ENCODE measurements around the gene EPHA5. TPM values are rescaled to one million over a fixed set of nuclear protein-coding genes. Genes with fewer than 3 reads are reported as not detected.

The EPHA5 gene
- total RNA-seq, 1 experiment from 2014 or later, result not detected

DNA sequence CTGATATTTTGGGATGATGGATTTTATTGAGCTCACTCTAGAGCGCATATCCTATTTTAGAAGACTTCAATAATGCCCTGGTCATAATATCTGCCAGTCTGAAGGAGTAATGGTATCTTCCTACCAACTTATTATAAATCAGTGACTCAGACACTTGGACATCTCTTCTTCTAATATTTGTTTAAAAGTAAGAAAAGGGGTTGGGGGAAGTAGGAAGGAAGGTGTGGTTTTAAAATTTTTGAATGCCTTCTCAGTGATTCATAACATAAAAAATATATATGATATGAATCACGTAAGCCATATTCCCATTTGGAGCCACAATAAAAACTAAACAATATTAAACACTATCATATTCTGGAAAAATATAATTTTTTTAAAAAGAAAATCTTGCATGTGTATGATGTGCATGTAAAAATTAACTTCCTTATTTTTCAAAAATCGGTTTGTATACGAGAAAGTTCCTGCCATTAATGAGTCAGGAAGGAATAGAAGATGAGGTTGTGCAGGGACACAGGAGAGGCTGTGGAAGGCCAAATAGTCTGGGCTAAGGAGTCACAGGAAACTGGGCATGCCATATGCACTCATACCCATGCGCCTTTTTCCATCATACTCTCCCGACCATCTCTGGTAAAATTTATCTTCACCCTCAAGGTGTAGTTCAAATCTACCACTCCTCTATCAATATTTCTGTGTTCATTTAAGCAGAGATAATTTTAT is 286.5 kb downstream of the EPHA5 start:
- Histone ChIP-seq H3K4me1 (ENCODE audit: control insufficient read depth in 1 of 2, insufficient read depth in 2 of 2, low read length in 2 of 2) (no peaks in the 10 kb centered on the region), H3K9me3 (ENCODE audit: control insufficient read depth in 1 of 2, insufficient read depth in 1 of 2, low read depth in 1 of 2, low read length in 2 of 2) (peaks cover 4 to 5% of the 10 kb centered on the region in 2 experiments; a peak in 3 of 4 replicates), H3K4me2 (ENCODE audit: low read length) (no peak overlapping the region), H3K36me3 (ENCODE audit: control insufficient read depth in 1 of 2, insufficient read depth in 2 of 2, low read length in 2 of 2) (no peaks in the 10 kb centered on the region), H3K27me3 (ENCODE audit: insufficient read depth, low read length) (no peaks in the 10 kb centered on the region), H3K79me2 (ENCODE audit: insufficient read depth, low read length) (no peaks in the 10 kb centered on the region), H4K20me1 (ENCODE audit: insufficient read depth) (no peaks in the 10 kb centered on the region), H3K9me2 (ENCODE audit: insufficient read depth) (no peaks in the 10 kb centered on the region), H2AFZ (ENCODE audit: low read depth, low read length, poor library complexity, severe bottlenecking) (no peak overlapping the region), H3K9ac (ENCODE audit: low read length) (no peak overlapping the region), H3K4me3 (replicated peaks in 1 of 2; ENCODE audit: low read depth in 1 of 2, low read length in 2 of 2) (no peak overlapping the region), H3K27ac (ENCODE audit: low read depth, low read length) (no peak overlapping the region)
- RAD21 ChIA-PET (ENCODE audit: low non-redundant PET in 1 of 2, low total read pairs in 2 of 2, uncharacterized antibody in 2 of 2, unreplicated experiment in 2 of 2), result no interaction called here
- BruUV-seq (replicated peaks), result no TSS peak
- intact Hi-C loops (cut with micrococcal nuclease), result no loop called here
- DNase-seq (ENCODE audit: low read depth, low spot score) (no peak), ATAC-seq (no peak)
- TF ChIP-seq, protein P1, sequence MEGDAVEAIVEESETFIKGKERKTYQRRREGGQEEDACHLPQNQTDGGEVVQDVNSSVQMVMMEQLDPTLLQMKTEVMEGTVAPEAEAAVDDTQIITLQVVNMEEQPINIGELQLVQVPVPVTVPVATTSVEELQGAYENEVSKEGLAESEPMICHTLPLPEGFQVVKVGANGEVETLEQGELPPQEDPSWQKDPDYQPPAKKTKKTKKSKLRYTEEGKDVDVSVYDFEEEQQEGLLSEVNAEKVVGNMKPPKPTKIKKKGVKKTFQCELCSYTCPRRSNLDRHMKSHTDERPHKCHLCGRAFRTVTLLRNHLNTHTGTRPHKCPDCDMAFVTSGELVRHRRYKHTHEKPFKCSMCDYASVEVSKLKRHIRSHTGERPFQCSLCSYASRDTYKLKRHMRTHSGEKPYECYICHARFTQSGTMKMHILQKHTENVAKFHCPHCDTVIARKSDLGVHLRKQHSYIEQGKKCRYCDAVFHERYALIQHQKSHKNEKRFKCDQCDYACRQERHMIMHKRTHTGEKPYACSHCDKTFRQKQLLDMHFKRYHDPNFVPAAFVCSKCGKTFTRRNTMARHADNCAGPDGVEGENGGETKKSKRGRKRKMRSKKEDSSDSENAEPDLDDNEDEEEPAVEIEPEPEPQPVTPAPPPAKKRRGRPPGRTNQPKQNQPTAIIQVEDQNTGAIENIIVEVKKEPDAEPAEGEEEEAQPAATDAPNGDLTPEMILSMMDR (IDR thresholded peaks at IDR 0.05 in 2 of 3, conservative IDR thresholded peaks at IDR 0.05 in 1 of 3; ENCODE audit: borderline replicate concordance in 1 of 3, insufficient read depth in 1 of 3, low read depth in 2 of 3, low read length in 2 of 3), result no peak
- TF ChIP-seq SP1 (IDR thresholded peaks at IDR 0.05; ENCODE audit: low read depth) (no peak), EZH2 (IDR thresholded peaks at IDR 0.05) (no peak), RAD21 (IDR thresholded peaks at IDR 0.05; ENCODE audit: low read depth) (no peak)
- CTCF ChIA-PET, result no interaction called here
- POLR2A ChIA-PET, result no interaction called here

DNA sequence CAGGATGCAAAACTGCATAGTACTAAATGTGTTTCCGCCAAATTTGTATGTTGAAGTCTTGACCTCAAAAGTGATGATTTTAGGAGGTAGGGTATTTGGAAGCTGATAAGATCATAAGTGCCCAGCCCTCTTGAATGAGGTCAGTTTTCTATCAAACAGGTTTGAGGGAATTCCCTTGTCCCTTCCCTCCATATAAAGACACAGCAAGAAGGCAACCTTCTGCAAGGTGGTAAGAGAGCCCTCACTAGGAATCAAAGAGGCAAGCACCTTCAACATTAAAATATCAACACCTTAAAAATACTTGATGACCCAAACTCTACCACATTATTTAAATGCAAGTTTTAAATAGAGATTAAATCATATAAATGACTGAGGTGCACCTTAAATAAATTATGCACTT is 288.6 kb downstream of the EPHA5 start:
- Histone ChIP-seq H4K20me1 (ENCODE audit: insufficient read depth) (no peaks in the 10 kb centered on the region), H3K36me3 (ENCODE audit: control insufficient read depth in 1 of 2, insufficient read depth in 2 of 2, low read length in 2 of 2) (no peaks in the 10 kb centered on the region), H3K9me2 (ENCODE audit: insufficient read depth) (no peaks in the 10 kb centered on the region), H2AFZ (ENCODE audit: low read depth, low read length, poor library complexity, severe bottlenecking) (no peak overlapping the region), H3K9me3 (ENCODE audit: control insufficient read depth in 1 of 2, insufficient read depth in 1 of 2, low read depth in 1 of 2, low read length in 2 of 2) (peaks cover 4 to 9% of the 10 kb centered on the region in 2 experiments; a peak in 3 of 4 replicates), H3K4me1 (ENCODE audit: control insufficient read depth in 1 of 2, insufficient read depth in 2 of 2, low read length in 2 of 2) (no peaks in the 10 kb centered on the region), H3K27ac (ENCODE audit: low read depth, low read length) (no peak overlapping the region), H3K27me3 (ENCODE audit: insufficient read depth, low read length) (no peaks in the 10 kb centered on the region), H3K4me3 (replicated peaks in 1 of 2; ENCODE audit: low read depth in 1 of 2, low read length in 2 of 2) (no peak overlapping the region), H3K79me2 (ENCODE audit: insufficient read depth, low read length) (no peaks in the 10 kb centered on the region), H3K4me2 (ENCODE audit: low read length) (no peak overlapping the region), H3K9ac (ENCODE audit: low read length) (no peak overlapping the region)
- CTCF ChIA-PET, result no interaction called here
- BruUV-seq (replicated peaks), result no TSS peak
- RAD21 ChIA-PET (ENCODE audit: low non-redundant PET in 1 of 2, low total read pairs in 2 of 2, uncharacterized antibody in 2 of 2, unreplicated experiment in 2 of 2), result no interaction called here
- no peak for DNase-seq (ENCODE audit: low read depth, low spot score)
- no peak for ATAC-seq
- intact Hi-C loops (cut with micrococcal nuclease), result no loop called here
- POLR2A ChIA-PET, result no interaction called here
- TF ChIP-seq SIN3A (IDR thresholded peaks at IDR 0.05; ENCODE audit: low read depth) (no peak), EGR1 (IDR thresholded peaks at IDR 0.05; ENCODE audit: low read depth) (no peak), ZNF274 (IDR thresholded peaks at IDR 0.05; ENCODE audit: low read depth, low read length) (no peak), SP1 (IDR thresholded peaks at IDR 0.05; ENCODE audit: low read depth) (no peak), POLR2A (IDR thresholded peaks at IDR 0.05; ENCODE audit: borderline replicate concordance, extremely low read depth, insufficient read depth, insufficient read length) (no peak), CEBPB (IDR thresholded peaks at IDR 0.05; ENCODE audit: low read depth) (no peak), SRF (IDR thresholded peaks at IDR 0.05; ENCODE audit: low read depth) (no peak), EZH2 (IDR thresholded peaks at IDR 0.05) (no peak)
- TF ChIP-seq, protein P2, sequence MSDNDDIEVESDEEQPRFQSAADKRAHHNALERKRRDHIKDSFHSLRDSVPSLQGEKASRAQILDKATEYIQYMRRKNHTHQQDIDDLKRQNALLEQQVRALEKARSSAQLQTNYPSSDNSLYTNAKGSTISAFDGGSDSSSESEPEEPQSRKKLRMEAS (IDR thresholded peaks at IDR 0.05), result no peak
- TF ChIP-seq, protein P3, sequence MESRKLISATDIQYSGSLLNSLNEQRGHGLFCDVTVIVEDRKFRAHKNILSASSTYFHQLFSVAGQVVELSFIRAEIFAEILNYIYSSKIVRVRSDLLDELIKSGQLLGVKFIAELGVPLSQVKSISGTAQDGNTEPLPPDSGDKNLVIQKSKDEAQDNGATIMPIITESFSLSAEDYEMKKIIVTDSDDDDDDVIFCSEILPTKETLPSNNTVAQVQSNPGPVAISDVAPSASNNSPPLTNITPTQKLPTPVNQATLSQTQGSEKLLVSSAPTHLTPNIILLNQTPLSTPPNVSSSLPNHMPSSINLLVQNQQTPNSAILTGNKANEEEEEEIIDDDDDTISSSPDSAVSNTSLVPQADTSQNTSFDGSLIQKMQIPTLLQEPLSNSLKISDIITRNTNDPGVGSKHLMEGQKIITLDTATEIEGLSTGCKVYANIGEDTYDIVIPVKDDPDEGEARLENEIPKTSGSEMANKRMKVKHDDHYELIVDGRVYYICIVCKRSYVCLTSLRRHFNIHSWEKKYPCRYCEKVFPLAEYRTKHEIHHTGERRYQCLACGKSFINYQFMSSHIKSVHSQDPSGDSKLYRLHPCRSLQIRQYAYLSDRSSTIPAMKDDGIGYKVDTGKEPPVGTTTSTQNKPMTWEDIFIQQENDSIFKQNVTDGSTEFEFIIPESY (IDR thresholded peaks at IDR 0.05; ENCODE audit: extremely low read depth, insufficient replicate concordance, low read length), result no peak
- TF ChIP-seq, protein P4, sequence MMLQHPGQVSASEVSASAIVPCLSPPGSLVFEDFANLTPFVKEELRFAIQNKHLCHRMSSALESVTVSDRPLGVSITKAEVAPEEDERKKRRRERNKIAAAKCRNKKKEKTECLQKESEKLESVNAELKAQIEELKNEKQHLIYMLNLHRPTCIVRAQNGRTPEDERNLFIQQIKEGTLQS (IDR thresholded peaks at IDR 0.05), result no peak
- TF ChIP-seq, protein P1 (IDR thresholded peaks at IDR 0.05 in 2 of 3, conservative IDR thresholded peaks at IDR 0.05 in 1 of 3; ENCODE audit: borderline replicate concordance in 1 of 3, insufficient read depth in 1 of 3, low read depth in 2 of 3, low read length in 2 of 3), result no peak

All from HCT116 (cell line).